ENCODE measurements around the gene INTS6.
"Not testable (repeated sequence)": the region's sequence is repeated elsewhere in the genome, so short reads cannot be mapped to it uniquely, and the experiment has no call there.

- not testable (repeated sequence) for TF ChIP-seq EZH2 (IDR thresholded peaks at IDR 0.05; ENCODE audit: low read length)
- TF ChIP-seq, protein P1, sequence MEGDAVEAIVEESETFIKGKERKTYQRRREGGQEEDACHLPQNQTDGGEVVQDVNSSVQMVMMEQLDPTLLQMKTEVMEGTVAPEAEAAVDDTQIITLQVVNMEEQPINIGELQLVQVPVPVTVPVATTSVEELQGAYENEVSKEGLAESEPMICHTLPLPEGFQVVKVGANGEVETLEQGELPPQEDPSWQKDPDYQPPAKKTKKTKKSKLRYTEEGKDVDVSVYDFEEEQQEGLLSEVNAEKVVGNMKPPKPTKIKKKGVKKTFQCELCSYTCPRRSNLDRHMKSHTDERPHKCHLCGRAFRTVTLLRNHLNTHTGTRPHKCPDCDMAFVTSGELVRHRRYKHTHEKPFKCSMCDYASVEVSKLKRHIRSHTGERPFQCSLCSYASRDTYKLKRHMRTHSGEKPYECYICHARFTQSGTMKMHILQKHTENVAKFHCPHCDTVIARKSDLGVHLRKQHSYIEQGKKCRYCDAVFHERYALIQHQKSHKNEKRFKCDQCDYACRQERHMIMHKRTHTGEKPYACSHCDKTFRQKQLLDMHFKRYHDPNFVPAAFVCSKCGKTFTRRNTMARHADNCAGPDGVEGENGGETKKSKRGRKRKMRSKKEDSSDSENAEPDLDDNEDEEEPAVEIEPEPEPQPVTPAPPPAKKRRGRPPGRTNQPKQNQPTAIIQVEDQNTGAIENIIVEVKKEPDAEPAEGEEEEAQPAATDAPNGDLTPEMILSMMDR (optimal IDR thresholded peaks at IDR 0.05 in 1 of 3, IDR thresholded peaks at IDR 0.05 in 1 of 3, conservative IDR thresholded peaks at IDR 0.05 in 1 of 3; ENCODE audit: extremely low read depth in 1 of 3, insufficient read depth in 2 of 3, low read length in 3 of 3) = not testable (repeated sequence)
Measured at GRCh38 chr13:51415339-51415738, 37.5 kb downstream of the INTS6 start.

Measured in keratinocyte (primary cell).